A549 (cell line): Measurements from ENCODE around the gene LHX2. TPM values are rescaled to one million over a fixed set of nuclear protein-coding genes. Genes with fewer than 3 reads are reported as not detected.

ENCODE experiments used
- ATAC-seq, 2 experiments: fragments of 200-7000 bp in 1 of 2; fragments of >200 bp in 1 of 2; cut with Nextera tagmentation in 1 of 2; cut with Tn5 transposase in 1 of 2; 3 replicates each; pipeline versions ENCODE4 v1.8.0 to v1.9.1; 2018 to 2020; ENCODE audit warnings: mild to moderate bottlenecking in 1 of 2, moderate library complexity in 1 of 2
- CTCF ChIA-PET: fragments of 300-600 bp; sonication (Branson Sonifier 250); formaldehyde crosslinking; extraction: SDS; loops from one replicate; lab custom pipeline; 2021; ENCODE audit warnings: antibody characterized with exemption, inconsistent platforms; lab: Yijun Ruan, JAX
- POLR2A ChIA-PET: fragments of 350-600 bp; formaldehyde crosslinking; extraction: SDS; loops from one replicate; lab custom pipeline; 2021; ENCODE audit warnings: antibody characterized with exemption, inconsistent platforms; lab: Yijun Ruan, JAX
- DNase-seq, 2 experiments: peaks; one replicate each; pipeline versions ENCODE4 v3.0.0 to v3.0.0-alpha.2; 2011 to 2016; ENCODE audit warnings: low read depth in 1 of 2, low spot score in 1 of 2
- FAIRE-seq: peaks from 2 replicates; lab custom pipeline; 2011; peaks lifted over from hg19 to GRCh38; lab: Jason Lieb, UNC
- H3K27ac ChIP-seq, 2 experiments: fragments of >200 bp; sonication (Bioruptor Twin); formaldehyde crosslinking; 3 replicates each; pipeline ENCODE4 v1.5.1; 2016 to 2017
- H3K4me1 ChIP-seq: fragments of >200 bp; sonication (Bioruptor Twin); formaldehyde crosslinking; 3 replicates; pipeline ENCODE4 v1.6.1; 2016
- H3K4me2 ChIP-seq: fragments of >200 bp; sonication (Bioruptor Twin); formaldehyde crosslinking; 3 replicates; pipeline ENCODE4 v1.6.1; 2016
- H3K4me3 ChIP-seq: fragments of >200 bp; sonication (Bioruptor Twin); formaldehyde crosslinking; 3 replicates; pipeline ENCODE4 v1.5.1; 2016
- H3K9me3 ChIP-seq: fragments of >200 bp; sonication (Bioruptor Twin); formaldehyde crosslinking; 3 replicates; pipeline ENCODE4 v1.6.1; 2016
- CBX8 ChIP-seq: fragments of 200-600 bp; sonication (generic); IDR thresholded peaks from 2 replicates; pipeline ENCODE4 v1.6.1; 2016
- CEBPB ChIP-seq, 2 experiments: fragments of >200 bp in 1 of 2; sonication (Bioruptor Twin) in 1 of 2; formaldehyde crosslinking in 1 of 2; IDR thresholded peaks; 2 replicates each; pipeline ENCODE4 v1.6.1; 2012 to 2016
- CHD2 ChIP-seq: fragments of 150-350 bp; IDR thresholded peaks from 2 replicates; pipeline ENCODE4 v1.6.1; 2014; ENCODE audit warnings: low read length; ENCODE audit not compliant: partially characterized antibody
- EHMT2 ChIP-seq: fragments of 200-600 bp; sonication (generic); IDR thresholded peaks from 2 replicates; pipeline ENCODE4 v1.6.1; 2016; ENCODE audit warnings: antibody characterized with exemption, low read depth, mild to moderate bottlenecking, moderate library complexity
- FOSB ChIP-seq: fragments of 250-450 bp; sonication (Bioruptor Pico); IDR thresholded peaks from 2 replicates; pipeline ENCODE4 v1.5.0; 2020; ENCODE audit warnings: mild to moderate bottlenecking, moderate library complexity
- FOSL2 ChIP-seq, 2 experiments: fragments of 450-650 bp in 1 of 2; fragments of >200 bp in 1 of 2; sonication (Bioruptor Twin) in 1 of 2; formaldehyde crosslinking; IDR thresholded peaks; 2 replicates each; pipeline versions ENCODE4 v1.5.0 to v1.6.1; 2016 to 2020; ENCODE audit warnings: mild to moderate bottlenecking in 1 of 2, moderate library complexity in 1 of 2
- FOXS1 ChIP-seq: fragments of 250-450 bp; sonication (Bioruptor Pico); IDR thresholded peaks from 2 replicates; pipeline ENCODE4 v1.5.0; 2020; ENCODE audit warnings: mild to moderate bottlenecking, moderate library complexity
- GATA3 ChIP-seq: IDR thresholded peaks from 2 replicates; pipeline ENCODE4 v1.6.1; 2012; ENCODE audit warnings: borderline replicate concordance
- HEYL ChIP-seq: fragments of 250-450 bp; sonication (Bioruptor Pico); IDR thresholded peaks from 2 replicates; pipeline ENCODE4 v1.8.0; 2021; ENCODE audit warnings: mild to moderate bottlenecking, moderate library complexity
- HMGXB4 ChIP-seq: fragments of 250-450 bp; sonication (Bioruptor Pico); IDR thresholded peaks from 2 replicates; pipeline ENCODE4 v1.5.0; 2021; ENCODE audit warnings: mild to moderate bottlenecking, moderate library complexity, borderline replicate concordance
- HOXB13 ChIP-seq: fragments of 250-450 bp; sonication (Bioruptor Pico); IDR thresholded peaks from 2 replicates; pipeline ENCODE4 v1.5.0; 2020; ENCODE audit warnings: low read depth, mild to moderate bottlenecking, moderate library complexity
- HOXB5 ChIP-seq: fragments of 250-450 bp; sonication (Bioruptor Pico); IDR thresholded peaks from 2 replicates; pipeline ENCODE4 v1.5.0; 2020; ENCODE audit warnings: mild to moderate bottlenecking, moderate library complexity
- JUN ChIP-seq, 2 experiments: fragments of >200 bp; sonication (Bioruptor Twin); formaldehyde crosslinking; IDR thresholded peaks; 2 replicates in 1 of 2; 3 replicates in 1 of 2; pipeline ENCODE4 v1.6.1; 2016 to 2017
- JUNB ChIP-seq: fragments of >200 bp; sonication (Bioruptor Twin); formaldehyde crosslinking; IDR thresholded peaks from 2 replicates; pipeline ENCODE4 v1.6.1; 2016
- KDM1A ChIP-seq: fragments of 200-600 bp; sonication (generic); IDR thresholded peaks from 2 replicates; pipeline ENCODE4 v1.6.1; 2016; ENCODE audit warnings: low read depth, mild to moderate bottlenecking
- KDM5A ChIP-seq: fragments of 200-600 bp; sonication (generic); IDR thresholded peaks from 2 replicates; pipeline ENCODE4 v1.6.1; 2016; ENCODE audit warnings: antibody characterized with exemption, mild to moderate bottlenecking
- MAX ChIP-seq: IDR thresholded peaks from 2 replicates; pipeline ENCODE4 v1.6.1; 2012
- MAZ ChIP-seq: fragments of 150-350 bp; IDR thresholded peaks from 2 replicates; pipeline ENCODE4 v1.6.1; 2014; ENCODE audit warnings: antibody characterized with exemption, low read depth, low read length, borderline replicate concordance
- MYC ChIP-seq: IDR thresholded peaks from 2 replicates; pipeline ENCODE4 v1.6.1; 2012; ENCODE audit warnings: mild to moderate bottlenecking, inconsistent platforms, low read length, improper control_type of control experiment, borderline replicate concordance
- NFE2L2 ChIP-seq: fragments of 150-350 bp; conservative IDR thresholded peaks from 2 replicates; pipeline ENCODE4 v1.6.1; 2014; ENCODE audit warnings: low read length
- NPAS2 ChIP-seq: fragments of 250-450 bp; sonication (Bioruptor Pico); IDR thresholded peaks from 2 replicates; pipeline ENCODE4 v1.8.0; 2022; ENCODE audit warnings: mild to moderate bottlenecking, moderate library complexity, borderline replicate concordance
- PHF8 ChIP-seq: fragments of 200-600 bp; sonication (generic); IDR thresholded peaks from 2 replicates; pipeline ENCODE4 v1.6.1; 2016; ENCODE audit warnings: low read depth, mild to moderate bottlenecking, antibody characterized with exemption, moderate library complexity, borderline replicate concordance
- RAD21 ChIP-seq, 2 experiments: fragments of >200 bp in 1 of 2; sonication (Bioruptor Twin) in 1 of 2; formaldehyde crosslinking in 1 of 2; IDR thresholded peaks in 1 of 2; conservative IDR thresholded peaks in 1 of 2; 2 replicates in 1 of 2; 3 replicates in 1 of 2; pipeline ENCODE4 v1.6.1; 2012 to 2018; ENCODE audit warnings: inconsistent platforms in 1 of 2
- RCOR1 ChIP-seq: fragments of 150-350 bp; IDR thresholded peaks from 2 replicates; pipeline ENCODE4 v1.6.1; 2014; ENCODE audit warnings: antibody characterized with exemption, low read length, low read depth
- REST ChIP-seq: fragments of 200-600 bp; sonication (generic); IDR thresholded peaks from 2 replicates; pipeline ENCODE4 v1.6.1; 2016; ENCODE audit warnings: antibody characterized with exemption, mild to moderate bottlenecking, moderate library complexity
- RNF2 ChIP-seq: fragments of 200-600 bp; sonication (generic); IDR thresholded peaks from 2 replicates; pipeline ENCODE4 v1.6.1; 2016; ENCODE audit warnings: low read depth, mild to moderate bottlenecking, antibody characterized with exemption, moderate library complexity, borderline replicate concordance
- TFCP2L1 ChIP-seq: fragments of 250-450 bp; sonication (Bioruptor Pico); IDR thresholded peaks from 2 replicates; pipeline ENCODE4 v1.5.0; 2021; ENCODE audit warnings: mild to moderate bottlenecking
- TP53 ChIP-seq: fragments of 250-450 bp; sonication (Bioruptor Pico); IDR thresholded peaks from 2 replicates; pipeline ENCODE4 v1.5.0; 2021; ENCODE audit warnings: mild to moderate bottlenecking, moderate library complexity
- ZC3H11A ChIP-seq: fragments of 450-650 bp; IDR thresholded peaks from 2 replicates; pipeline ENCODE4 v1.6.1; 2014; ENCODE audit warnings: antibody characterized with exemption, mild to moderate bottlenecking
- ZSCAN20 ChIP-seq: fragments of 250-450 bp; sonication (Bioruptor Pico); IDR thresholded peaks from 2 replicates; pipeline ENCODE4 v1.8.0; 2022; ENCODE audit warnings: mild to moderate bottlenecking, moderate library complexity
- WGBS: methylation state at CpG from one replicate; pipeline ENCODE4 v1.1.6; 2017; ENCODE audit errors: missing lambda C conversion rate; 5-methylcytosine and 5-hydroxymethylcytosine counted together
- polyA plus RNA-seq, 4 experiments: library from polyadenylated mRNA; depleted of rRNA in 3 of 4; stranded (reverse); fragments of >200 nt; fragmentation: RNase III in 1 of 4; extraction: RNeasy Plus Mini Kit Qiagen cat#74134 plus additional on column Dnase treatment in 1 of 4; gene quantifications; 2 replicates in 3 of 4; 3 replicates in 1 of 4; pipeline ENCODE4 v1.2.3, GENCODE V29; 2011 to 2017

The LHX2 gene
- polyA plus RNA-seq, 2 of the 4 experiments (the other 2 are of a cell fraction): 2.4 to 4.4 TPM

GRCh38 chr9:124040186-124040931 lies 28.8 kb downstream of the LHX2 start:
- POLR2A ChIA-PET: interaction anchor here (0.6 kb wide), 1 partner anchor 79 kb away, joined by 3 read pairs; no protein-coding TSS in a partner anchor
- TF ChIP-seq NFE2L2: no peak
- no peak for TF ChIP-seq TP53
- no peak for TF ChIP-seq JUNB
- no peak for TF ChIP-seq MYC
- TF ChIP-seq JUN (IDR thresholded peaks at IDR 0.05): no peak
- no peak for TF ChIP-seq ZSCAN20 (CRISPR knock-in tag)
- no peak for TF ChIP-seq FOSL2 (IDR thresholded peaks at IDR 0.05)
- no peak for TF ChIP-seq FOSL2 (CRISPR knock-in tag; IDR thresholded peaks at IDR 0.05)
- no peak for TF ChIP-seq EHMT2
- no peak for TF ChIP-seq FOXS1 (CRISPR knock-in tag)
- TF ChIP-seq RNF2: no peak
- TF ChIP-seq TFCP2L1 (CRISPR knock-in tag): no peak
- no peak for TF ChIP-seq CBX8
- no peak for TF ChIP-seq HOXB5 (CRISPR knock-in tag)
- no peak for TF ChIP-seq CHD2

DNA sequence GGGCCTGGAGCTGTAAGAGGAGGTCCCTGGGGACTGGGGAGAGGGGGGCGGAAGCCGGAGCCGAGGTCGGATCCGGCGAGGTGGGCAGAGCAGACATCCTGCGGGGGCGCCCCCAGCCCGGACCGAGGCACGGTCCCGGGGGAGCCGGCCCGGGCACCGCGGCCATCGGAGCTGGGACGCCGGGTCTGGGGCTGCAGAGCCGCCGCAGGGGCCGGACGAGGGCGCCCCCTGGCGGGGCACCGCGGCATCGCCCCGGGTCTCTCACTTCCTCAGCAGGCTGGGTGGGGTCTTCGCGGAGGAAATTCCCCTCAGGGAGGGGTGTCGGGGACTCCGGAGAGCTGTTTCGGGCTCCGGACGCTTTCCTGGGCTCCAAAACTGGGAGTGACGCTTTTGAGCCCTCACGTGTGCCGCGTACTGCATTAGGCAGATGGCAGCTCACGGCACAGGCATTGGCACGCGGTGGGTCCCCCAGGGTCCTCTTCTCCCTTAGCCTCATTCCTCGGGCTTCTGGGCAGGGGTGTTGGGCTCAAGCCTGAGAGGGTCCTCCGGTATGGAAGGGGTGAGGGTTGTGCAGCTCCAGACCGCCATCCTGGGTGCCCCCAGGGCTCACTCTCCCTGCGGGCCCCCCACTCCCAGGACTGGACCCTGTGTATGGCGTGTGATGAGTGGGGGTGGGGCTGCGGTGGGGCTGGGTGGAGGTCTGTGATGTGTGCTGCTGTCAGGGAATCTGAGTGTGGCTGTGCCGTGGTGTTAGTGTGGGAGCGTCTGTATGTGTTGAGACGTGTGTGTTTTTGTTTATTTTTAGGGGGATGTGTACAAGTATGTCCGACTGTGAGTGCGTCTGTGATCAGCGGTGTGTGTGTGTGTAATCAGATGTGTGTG lies 29.6 kb downstream of the LHX2 start:
- Histone ChIP-seq H3K9me3 (no peaks in the 10 kb centered on the region), H3K27ac (peak overlapping the region; percentile 76 to 85), H3K4me1 (peaks cover 11% of the 10 kb centered on the region; the same call in 2 of the 3 replicates), H3K4me2 (peak overlapping the region; percentile 93), H3K4me3 (peak overlapping the region; percentile 60)
- ChIA-PET POLR2A (interaction anchor here (0.6 kb wide), 1 partner anchor 80 kb away, joined by 3 read pairs; no protein-coding TSS in a partner anchor), CTCF (interaction anchor here (0.7 to 6.6 kb wide), 87 partner anchors 9 to 686 kb away, joined by 3 to 160 read pairs (median 4); partner anchors contain the start of gene LHX2)
- FAIRE-seq (no peak), ATAC-seq (peak; percentile 64 to 82), DNase-seq (peak in 1 of 2 experiments; percentile 82)
- WGBS: 15% methylated on average over 27 of the region's 55 CpGs
- TF ChIP-seq GATA3 (no peak), NPAS2 (CRISPR knock-in tag) (no peak), KDM1A (no peak), MAZ (no peak), RAD21 (conservative IDR thresholded peaks at IDR 0.05 in 1 of 2, IDR thresholded peaks at IDR 0.05 in 1 of 2) (peak; percentile 69 to 96), HMGXB4 (no peak), FOSB (CRISPR knock-in tag) (no peak), RCOR1 (no peak), REST (no peak), ZC3H11A (no peak), HOXB13 (no peak), FOSL2 (IDR thresholded peaks at IDR 0.05) (no peak), FOSL2 (CRISPR knock-in tag; IDR thresholded peaks at IDR 0.05) (no peak), PHF8 (no peak), KDM5A (no peak), CEBPB (IDR thresholded peaks at IDR 0.05) (no peak), MAX (peak; percentile 51; the same call in 1 of the 2 replicates), HEYL (CRISPR knock-in tag) (no peak)

More at GRCh38 chr9:124040186-124040931, 28.8 kb downstream of the LHX2 start:
- Histone ChIP-seq H3K4me3 (peak overlapping the region; percentile 60), H3K4me1 (peaks cover 11% of the 10 kb centered on the region; the same call in 2 of the 3 replicates), H3K9me3 (no peaks in the 10 kb centered on the region), H3K27ac (peak overlapping the region; percentile 76 to 85), H3K4me2 (peak overlapping the region; percentile 93)
- no peak for FAIRE-seq
- 67% methylated on average over 16 of the region's 21 CpGs for WGBS
- CTCF ChIA-PET: interaction anchor here (0.7 to 6.6 kb wide), 82 partner anchors 8 to 686 kb away, joined by 3 to 160 read pairs (median 4); partner anchors contain the start of gene LHX2
- ATAC-seq: peak; percentile 26 to 51; a peak in 4 of 6 replicates
- no peak for DNase-seq
